NCI-H146 (cell line): ENCODE data around the gene FOXQ1.

Experiments used
- DNase-seq: peaks from one replicate; lab custom pipeline; 2025; lab: John Stamatoyannopoulos, UW

The FOXQ1 gene

GRCh38 chr6:1363298-1363697, 51.4 kb downstream of the FOXQ1 start:
- no peak for DNase-seq

- no peak for DNase-seq
Measured at GRCh38 chr6:1363729-1364572, 52.1 kb downstream of the FOXQ1 start.
